Measurements from ENCODE around the gene VIT. TPM values are rescaled to one million over a fixed set of nuclear protein-coding genes. Genes with fewer than 3 reads are reported as not detected.
"Not testable (repeated sequence)": the region's sequence is repeated elsewhere in the genome, so short reads cannot be mapped to it uniquely, and the experiment has no call there.

The VIT gene
- total RNA-seq, 1 experiment from 2014 or later: 2.9 TPM

DNA sequence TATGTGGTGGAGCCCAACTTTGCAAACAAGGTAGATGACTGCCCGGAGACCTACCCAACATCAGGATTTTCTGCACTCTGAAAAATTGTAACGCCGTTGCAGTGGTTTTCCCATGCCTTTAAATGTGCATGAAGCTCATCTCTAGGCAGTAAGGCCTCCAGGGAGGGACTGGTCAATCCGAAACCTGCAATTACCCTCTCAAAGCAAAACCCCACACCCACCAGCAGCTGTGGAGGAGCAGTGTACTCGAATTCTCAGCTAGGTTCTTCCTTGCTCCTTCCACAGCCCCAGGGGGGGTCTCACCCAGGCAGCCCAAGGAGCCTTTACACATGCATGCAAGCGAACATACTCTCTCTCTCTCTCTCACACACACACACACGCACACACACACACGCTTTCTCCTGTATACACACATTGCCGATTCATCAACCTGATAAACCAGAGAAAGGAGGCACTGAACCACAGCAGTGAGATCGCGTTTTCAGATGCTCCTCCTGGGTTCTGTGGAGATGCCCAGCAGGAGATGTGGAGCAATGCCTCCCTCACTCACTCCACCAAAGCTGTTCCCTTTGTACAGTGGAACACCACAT is 109.2 kb downstream of the VIT start:
- DNase-seq (ENCODE audit: low read depth): no peak

DNA sequence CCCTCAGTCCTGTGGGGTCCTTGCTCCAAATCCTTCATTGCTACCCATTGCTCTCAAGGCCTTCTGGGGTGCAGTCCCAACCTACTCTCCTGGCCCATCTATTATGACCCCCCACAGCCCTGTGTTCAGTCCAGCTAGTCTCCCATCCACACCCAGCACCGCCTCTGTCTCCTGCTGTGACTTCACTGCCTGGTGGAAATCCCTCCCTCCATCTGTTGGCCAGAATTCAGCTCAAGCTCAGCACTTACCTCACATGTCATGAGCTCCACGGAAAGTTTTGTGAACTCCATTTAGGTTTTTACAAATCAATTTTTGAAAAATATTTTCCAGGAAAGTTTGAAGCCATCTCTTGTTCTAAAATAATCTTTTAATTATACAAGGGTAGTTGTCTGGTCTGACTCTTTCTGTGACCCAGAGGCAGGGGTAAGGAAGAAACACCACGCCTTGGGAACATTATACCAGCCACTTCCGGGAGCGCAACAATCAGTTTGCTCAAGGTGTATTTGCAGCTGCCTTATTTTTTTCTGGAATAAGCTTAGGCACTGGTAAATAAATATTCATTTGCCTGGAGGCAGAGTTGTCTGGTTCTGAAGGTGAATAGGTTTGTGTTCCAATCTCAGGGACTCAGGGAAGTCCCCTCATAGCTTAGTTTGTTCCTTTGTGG is 110.8 kb downstream of the VIT start:
- DNase-seq (ENCODE audit: low read depth): no peak

DNA sequence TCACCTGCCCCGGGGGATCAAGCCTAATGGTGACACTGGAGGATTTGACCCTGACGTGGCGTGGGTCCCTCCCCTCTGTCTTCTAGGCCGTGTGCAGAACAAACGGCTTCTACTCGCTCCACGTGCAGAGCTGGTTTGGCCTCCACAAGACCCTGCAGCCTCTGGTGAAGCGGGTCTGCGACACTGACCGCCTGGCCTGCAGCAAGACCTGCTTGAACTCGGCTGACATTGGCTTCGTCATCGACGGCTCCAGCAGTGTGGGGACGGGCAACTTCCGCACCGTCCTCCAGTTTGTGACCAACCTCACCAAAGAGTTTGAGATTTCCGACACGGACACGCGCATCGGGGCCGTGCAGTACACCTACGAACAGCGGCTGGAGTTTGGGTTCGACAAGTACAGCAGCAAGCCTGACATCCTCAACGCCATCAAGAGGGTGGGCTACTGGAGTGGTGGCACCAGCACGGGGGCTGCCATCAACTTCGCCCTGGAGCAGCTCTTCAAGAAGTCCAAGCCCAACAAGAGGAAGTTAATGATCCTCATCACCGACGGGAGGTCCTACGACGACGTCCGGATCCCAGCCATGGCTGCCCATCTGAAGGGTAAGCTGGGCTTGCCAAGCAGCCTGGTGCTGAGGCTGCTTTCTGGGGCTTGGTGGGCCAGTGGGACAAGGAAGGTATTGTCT is 112.0 kb downstream of the VIT start:
- DNase-seq (ENCODE audit: low read depth): no peak

DNA sequence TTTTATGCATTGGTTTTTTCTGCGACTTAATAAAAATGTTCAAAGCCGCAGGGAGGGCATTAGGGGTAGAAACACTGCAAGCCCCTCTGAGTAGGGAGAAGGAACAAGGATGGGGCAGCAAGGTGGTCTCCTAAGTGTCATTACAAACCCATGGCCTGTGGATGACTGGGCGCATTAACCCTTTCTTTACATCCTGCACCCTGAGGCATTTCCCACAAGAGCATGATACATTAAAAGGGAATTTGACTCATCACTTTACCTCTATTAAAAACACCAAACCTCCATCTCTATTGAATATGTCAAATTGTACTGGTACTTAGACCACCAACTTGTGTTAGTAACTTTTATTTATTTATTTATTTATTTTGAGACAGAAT is 112.5 kb downstream of the VIT start:
- DNase-seq (ENCODE audit: low read depth): peak; percentile 28

DNA sequence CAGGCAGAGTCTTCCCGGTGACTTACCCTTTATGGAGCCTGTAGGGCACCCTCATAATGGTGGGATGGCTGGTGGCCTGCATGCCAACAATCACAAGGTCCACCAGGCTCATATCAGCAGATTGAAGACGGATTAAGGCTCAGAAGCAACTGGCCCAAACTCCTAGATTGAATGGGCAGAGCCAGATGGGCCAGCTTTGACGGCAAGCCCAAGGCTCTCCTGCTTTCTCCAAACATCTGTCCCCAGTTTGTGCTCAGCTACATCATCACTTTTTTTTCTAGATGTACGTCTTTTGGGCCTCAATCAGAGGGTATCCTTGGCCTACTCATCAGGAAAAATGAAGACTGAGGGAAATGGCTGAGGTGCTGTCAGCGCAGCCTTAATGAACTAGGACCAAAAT is 114.6 kb downstream of the VIT start:
- DNase-seq (ENCODE audit: low read depth): no peak

DNA sequence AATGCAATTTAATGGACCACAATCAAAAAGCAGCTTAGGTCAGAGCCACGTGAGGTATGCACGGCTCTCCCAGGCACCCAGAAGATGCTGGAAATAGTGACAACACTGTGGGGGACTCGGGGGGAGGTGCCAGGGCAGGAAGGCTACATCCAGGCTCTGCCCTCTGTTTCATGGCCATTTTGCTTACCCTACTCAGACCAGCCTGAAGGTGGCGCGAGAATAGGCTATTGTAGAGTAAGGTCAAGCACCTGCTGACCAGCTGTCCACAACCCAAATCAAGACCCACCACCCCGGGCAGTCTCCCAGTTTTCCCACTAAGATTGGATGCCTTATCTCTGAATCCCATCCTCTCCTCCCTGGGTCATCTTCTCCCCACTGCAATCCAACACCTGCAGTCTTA is 115.7 kb downstream of the VIT start:
- DNase-seq (ENCODE audit: low read depth): peak; percentile 13

DNA sequence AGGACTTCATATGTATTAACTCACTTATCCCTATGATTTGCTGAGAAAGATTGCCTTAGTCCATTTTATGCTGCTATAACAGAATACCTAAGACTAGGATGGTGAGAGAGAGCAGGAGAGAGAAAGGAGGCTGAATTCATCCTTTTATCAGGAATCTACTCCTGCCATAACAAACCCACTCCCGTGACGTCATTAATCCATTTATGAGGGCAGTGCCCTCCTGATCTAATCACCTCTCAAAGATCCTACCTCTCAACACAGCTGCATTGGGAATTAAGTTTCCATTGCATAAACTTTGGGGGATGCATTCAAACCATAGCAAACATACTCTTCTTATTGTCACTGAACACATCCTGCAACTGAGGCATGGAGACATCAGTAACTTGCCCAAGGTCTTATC is 122.0 kb downstream of the VIT start:
- DNase-seq (ENCODE audit: low read depth): no peak

DNA sequence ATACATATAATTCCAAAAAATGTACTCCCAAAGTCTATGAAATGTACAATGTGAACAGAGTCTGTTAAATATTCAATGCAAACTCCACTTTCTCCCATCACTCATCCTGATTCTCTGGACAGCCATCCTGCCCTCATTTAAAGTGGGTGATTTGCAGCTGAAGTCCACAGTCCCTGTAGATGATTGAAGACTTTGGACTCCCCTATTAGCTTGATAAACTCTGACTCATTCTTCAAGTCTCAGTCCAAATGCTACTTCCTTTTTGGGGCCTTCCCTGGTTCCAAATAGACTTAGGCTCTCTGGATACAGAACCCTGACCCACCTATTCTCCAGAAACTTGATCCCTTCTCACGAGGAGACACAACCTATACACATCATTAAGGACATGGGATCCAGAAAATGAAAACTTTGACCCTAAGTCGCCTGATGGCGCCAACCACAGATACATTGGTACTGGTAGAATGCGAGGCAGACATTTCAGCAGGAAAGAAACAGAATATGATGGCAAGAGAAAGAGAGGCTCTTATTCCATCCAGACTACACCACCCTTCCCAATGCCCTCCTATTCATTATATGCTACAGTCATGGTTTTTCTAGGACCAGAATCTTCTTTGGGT is 122.7 kb downstream of the VIT start:
- no peak for DNase-seq (ENCODE audit: low read depth)

DNA sequence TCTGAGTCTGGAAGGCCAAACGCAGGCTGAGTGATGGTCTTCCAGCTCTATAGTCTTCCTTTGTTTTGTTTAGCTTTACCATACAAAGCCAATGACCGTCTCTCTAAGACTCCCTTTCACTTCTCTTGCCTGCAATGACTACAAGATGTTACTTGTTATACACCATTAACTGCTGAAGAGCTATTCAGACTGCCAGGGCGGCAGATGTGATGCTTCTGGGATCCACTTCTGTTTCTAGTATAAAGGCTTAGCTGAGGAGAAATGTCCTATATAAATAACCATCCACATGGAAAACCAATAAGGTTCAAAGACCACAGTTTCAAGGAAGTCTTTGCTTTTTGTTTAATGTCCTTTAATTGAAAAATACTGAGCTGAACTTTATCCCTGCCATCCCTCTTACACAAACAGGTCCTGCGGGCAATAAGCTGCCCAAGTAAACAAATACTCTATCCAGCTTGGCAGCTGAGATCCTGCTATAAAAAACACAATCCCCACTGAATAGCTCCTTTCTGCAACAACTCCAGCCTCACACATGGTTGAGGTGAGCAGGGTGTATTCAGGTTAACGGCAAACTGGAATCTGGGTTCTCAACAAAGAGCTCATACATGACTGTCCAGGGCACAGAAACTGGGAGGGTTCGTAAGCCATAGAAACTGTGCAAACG is 124.6 kb downstream of the VIT start:
- DNase-seq (ENCODE audit: low read depth): no peak

DNA sequence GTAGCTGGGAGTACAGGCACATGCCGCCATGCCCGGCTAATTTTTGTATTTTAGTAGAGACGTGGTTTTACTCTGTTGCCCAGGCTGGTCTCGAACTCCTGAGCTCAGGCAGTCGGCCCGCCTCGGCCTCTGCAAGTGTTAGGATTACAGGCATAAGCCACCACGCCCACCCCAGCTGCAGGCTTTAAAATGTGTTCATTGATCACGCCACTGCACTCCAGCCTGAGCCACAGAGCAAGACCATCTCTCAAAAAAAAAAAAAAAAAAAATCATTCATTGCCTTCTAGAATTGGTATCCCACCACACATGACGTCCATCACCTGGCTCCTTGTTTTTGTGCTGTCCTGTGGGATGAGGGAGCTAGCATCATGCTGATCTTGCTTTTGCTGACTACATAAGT is 127.4 kb downstream of the VIT start:
- no peak for DNase-seq (ENCODE audit: low read depth)

DNA sequence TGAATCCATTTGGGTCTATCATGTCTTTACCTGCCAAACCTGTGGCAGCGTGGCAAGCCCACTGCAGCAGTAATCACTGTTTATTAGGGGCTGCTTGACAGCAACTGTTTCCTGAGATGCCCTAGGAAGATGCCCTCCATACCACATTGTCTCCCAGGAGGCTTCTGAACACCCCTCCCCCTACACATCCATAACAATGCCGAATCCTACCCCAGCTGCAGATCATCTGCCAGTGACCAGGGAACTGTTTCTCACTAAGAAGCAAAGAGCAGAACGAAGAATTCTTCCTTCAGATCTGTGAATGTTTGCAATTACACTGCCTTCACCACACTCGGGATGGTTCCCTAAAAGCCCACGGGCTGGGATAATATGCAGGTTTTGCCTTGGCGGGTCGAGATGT is 127.8 kb downstream of the VIT start:
- no peak for DNase-seq (ENCODE audit: low read depth)

DNA sequence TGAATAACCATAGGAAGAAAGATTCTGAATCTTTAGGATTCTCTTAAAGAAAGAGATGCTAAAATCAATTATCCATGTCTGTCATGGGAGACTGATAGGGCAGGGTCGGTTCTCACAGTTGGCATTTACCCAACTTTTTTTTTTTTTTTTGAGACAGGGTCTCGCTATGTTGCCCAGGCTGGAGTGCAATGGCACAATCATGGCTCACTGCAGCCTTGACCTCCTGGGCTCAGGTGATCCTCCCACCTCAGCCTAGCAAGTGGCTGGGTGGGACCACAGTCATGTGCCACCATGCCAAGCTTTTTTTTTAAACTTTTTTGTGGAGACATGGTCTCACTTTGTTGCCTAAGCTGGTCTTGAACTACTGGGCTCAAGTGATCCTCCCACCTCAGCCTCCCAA is 128.2 kb downstream of the VIT start:
- not testable (repeated sequence) for DNase-seq (ENCODE audit: low read depth)

DNA sequence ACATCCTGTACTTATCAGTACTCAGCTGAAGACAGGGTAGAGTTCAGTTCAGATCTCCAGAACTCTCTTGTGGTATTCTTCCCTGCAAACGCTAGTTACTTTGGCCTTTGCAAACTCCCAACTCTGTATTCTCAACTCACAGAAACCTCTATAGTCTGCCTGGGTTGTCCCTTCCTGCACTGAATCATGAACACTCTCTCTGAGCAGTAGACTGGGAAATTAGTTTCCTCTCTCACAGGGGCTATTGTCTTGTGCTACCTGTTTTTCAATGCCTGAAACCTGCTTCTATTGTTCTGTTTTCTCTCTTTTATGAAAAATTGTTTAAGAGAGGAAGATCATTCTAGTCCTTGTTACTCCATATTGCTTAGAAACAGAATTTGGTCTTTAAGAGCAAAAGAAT is 134.7 kb downstream of the VIT start:
- DNase-seq (ENCODE audit: low read depth): no peak

DNA sequence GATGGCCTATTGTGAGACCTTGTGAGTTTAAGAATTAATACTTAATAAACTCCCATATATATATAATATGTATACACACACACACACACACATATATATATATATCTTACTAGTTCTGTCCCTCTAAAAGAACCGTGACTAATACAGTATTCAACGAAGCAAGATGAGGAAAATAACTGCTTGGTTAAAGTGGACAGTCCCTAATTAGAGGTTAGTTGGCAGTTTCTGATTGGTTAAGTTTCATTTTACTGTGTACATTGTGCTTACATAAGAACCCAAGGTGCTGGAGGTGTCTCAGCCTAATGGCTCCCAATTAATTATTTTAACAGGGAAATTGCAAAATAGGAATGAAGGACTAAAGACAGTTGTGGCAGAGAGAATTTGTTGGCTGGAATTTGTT is 137.7 kb downstream of the VIT start:
- DNase-seq (ENCODE audit: low read depth): no peak

DNA sequence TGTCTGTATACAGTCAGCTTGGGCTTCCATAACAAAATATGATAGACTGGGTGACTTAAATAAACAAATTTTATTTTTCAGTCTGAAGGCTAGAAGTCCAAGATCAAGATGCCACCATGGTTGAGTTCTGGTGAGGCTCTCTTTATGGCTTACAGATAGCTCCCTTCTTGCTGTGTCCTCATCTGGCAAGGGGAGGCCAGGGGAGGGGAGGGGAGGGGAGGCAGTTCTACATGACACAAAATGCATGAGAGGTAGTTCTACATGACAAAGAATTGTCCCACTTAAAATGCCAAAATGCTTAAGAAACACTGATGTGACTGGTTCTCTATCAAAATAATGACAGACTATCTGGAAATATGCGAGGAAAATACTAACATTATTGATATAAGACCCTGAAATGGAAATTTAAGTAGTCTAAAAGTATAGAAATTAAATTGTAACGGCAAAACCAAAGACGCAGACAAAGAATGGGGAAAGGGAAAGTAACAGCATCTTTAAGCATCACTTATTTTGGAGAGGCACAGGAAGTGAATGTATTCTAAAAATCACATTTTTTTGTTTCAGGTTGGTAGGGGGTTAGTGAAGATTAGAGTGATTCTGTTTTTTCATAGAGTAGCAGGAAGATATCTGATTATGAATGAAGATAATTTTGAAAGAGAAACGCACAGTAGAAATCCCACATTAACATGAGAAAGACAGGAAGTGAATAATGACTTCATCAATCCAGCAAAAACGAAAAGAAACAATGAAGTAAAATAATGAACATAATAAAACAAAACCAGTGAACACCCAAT is 138.4 kb downstream of the VIT start:
- no peak for DNase-seq (ENCODE audit: low read depth)

DNA sequence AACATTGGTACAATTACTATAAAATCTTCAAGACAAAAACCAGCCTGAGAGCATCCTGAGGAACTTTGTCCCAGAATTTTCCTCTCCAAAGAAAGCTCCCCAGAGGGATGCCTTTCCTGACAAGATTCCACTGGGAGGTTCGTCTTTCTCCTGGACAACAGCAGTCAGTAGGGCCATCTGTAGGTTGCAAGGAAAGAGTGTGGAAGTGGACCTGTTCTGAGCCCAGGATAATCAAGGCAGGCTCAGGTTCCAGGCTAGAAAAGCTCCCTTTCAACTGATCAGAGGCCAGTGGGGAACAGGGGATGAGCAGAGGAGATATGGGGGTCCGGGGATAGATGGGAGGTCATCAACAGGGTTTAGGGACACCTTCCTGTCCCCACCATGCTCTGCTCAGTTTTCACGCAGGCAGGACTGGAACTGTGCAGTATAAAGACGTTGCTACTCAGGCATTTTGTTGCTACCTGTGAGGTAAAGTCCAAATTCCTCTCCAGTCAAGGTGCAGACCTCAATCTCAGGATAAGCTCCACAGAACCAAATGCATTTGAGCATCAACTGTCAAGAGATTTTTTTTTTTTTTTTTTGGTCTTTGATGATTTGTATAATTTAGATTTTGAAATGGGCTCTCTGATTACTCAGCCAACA is 143.6 kb downstream of the VIT start:
- no peak for DNase-seq (ENCODE audit: low read depth)

DNA sequence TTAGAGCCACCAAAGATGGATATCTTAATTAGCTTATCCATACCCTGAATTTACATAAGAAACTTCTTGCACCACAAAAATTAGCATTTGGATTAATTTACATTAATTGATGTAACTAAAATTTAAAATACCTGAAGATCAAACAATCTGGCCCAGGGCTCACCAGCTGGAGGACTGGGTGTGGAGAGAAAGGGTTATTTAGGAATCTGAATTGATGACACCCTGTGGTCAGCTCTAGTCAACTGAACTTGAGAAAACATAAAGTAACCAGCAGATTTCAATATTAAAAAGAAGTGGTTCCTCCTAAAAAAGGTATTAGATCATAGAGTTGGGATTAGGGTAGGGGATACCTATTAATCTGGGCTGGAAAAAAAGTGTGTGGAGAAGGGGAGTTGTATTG is 147.3 kb downstream of the VIT start:
- DNase-seq (ENCODE audit: low read depth): no peak

DNA sequence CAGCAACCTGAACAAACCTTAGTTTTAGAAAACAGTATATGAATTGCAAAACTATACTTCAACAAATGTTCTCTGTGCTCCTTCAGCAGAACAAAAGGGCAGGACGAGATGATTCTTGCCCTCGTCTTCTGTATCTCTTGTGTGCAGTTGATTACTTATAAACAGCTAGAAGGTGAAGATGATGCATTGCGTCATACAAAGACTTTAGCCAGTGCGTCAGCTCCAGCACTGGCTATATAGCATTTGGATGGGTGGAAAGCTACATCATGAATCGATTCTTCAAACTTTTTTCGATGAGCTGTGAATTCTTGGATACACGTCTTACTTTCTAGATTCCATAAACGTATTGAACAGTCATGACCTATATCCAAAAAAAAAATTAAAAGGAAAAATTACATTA is 152.8 kb downstream of the VIT start:
- DNase-seq (ENCODE audit: low read depth): no peak

DNA sequence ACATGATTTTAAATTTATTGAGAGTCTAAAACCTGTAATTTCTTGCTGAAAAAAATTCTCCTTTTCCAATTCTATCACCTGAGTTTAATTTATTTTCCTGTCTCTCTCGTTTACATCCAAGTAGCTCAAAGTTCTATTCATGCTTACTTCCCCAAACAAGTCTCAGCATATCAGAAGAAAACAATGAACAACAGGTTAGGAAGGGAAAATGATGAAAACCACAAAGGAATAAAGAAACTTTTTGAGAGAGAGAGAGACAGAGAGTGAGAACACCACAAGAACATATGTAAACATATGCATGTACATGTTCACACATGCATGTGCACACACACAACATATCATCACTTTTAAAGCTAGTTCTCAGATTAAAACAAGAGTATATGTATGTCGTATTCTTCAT is 157.7 kb downstream of the VIT start:
- DNase-seq (ENCODE audit: low read depth): no peak

DNA sequence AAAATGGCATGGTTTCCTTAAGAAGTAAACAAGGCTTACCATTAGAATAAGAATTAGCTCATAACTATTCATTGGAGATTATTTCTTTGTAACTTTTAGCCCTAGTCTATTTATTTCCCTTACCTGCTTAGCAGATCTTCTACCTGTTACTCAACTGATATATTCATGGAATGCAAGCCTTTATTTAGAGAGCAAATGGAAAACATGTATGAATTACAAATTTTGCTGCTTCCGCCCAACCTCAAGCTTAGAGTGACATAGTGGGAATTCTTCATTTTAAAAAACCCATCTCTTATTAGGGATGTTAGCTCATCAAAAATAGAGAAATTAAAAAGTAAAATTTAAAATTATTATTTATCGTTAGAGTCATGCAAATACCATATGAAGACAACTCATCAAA is 158.9 kb downstream of the VIT start:
- no peak for DNase-seq (ENCODE audit: low read depth)

DNA sequence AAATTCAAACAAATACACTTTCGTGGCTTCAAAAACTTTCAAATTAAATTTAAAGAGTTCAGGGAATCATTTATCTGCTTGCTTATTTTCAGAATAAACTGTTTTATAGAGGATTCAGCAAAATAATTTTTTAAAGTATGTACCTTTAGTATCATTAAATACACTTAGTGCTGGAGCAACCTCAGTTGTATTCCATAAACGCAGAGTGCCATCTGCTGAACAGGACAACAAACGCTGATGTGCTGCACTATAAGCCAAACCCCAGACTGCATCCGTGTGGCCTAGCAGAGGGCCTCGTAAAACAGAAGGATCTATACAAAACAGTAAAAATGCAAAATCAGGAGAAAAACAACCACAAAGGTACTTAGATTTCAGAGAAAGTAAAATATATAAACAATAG is 161.2 kb downstream of the VIT start:
- DNase-seq (ENCODE audit: low read depth): no peak

Measured in RPMI7951 (cell line).